Cardiac septum (tissue), 1 donor: ENCODE data around the gene ST3GAL5. TPM values are rescaled to one million over a fixed set of nuclear protein-coding genes. Genes with fewer than 3 reads are reported as not detected.

ENCODE experiments used
- DNase-seq: peaks from one replicate; pipeline ENCODE4 v3.0.0-alpha.2; 2020; ENCODE audit warnings: low spot score
- intact Hi-C: fragments of 100-400 bp; cut with DNase I; formaldehyde crosslinking; loops from one replicate; pipeline ENCODE4 v1.14.0; 2022
- total RNA-seq: library from RNA; stranded (reverse); fragmentation: NEBNext Ultra II Directional; extraction: Animal tissue kit (Norgen Biotek cat#: 25700); gene quantifications from one replicate; pipeline ENCODE4 v1.2.1, GENCODE V29; 2021
- donor health status: DM: no; HTN: no; CAD: no.

The ST3GAL5 gene
- total RNA-seq, 1 donor from 2014 or later: 3.8 TPM

GRCh38 chr2:85799215-85799956, 89.4 kb downstream of the ST3GAL5 start:
- intact Hi-C loops: loop anchor here (2.0 kb wide), 2 partner anchors 49 to 69 kb away; no protein-coding TSS in a partner anchor
- DNase-seq: peak; percentile 76

GRCh38 chr2:85797921-85798320, 90.9 kb downstream of the ST3GAL5 start:
- peak; percentile 46 for DNase-seq
- intact Hi-C loops: loop anchor here (2.0 kb wide), 2 partner anchors 47 to 67 kb away; no protein-coding TSS in a partner anchor

GRCh38 chr2:85797263-85797660, 91.5 kb downstream of the ST3GAL5 start:
- intact Hi-C loops: no loop called here
- peak; percentile 29 for DNase-seq

- DNase-seq: peak; percentile 78
Measured at GRCh38 chr2:85796341-85797262, 92.2 kb downstream of the ST3GAL5 start.

GRCh38 chr2:85796046-85796340, 92.8 kb downstream of the ST3GAL5 start:
- intact Hi-C loops: no loop called here

More at GRCh38 chr2:85796341-85797262, 92.2 kb downstream of the ST3GAL5 start:
- intact Hi-C loops: no loop called here

GRCh38 chr2:85795331-85796045, 93.3 kb downstream of the ST3GAL5 start:
- DNase-seq: peak; percentile 62
- intact Hi-C loops: no loop called here

More at GRCh38 chr2:85796046-85796340, 92.8 kb downstream of the ST3GAL5 start:
- no peak for DNase-seq

GRCh38 chr2:85794491-85795121, 94.2 kb downstream of the ST3GAL5 start:
- intact Hi-C loops: no loop called here
- DNase-seq: peak; percentile 74

GRCh38 chr2:85794038-85794441, 94.8 kb downstream of the ST3GAL5 start:
- intact Hi-C loops: no loop called here
- no peak for DNase-seq

GRCh38 chr2:85793584-85793983, 95.2 kb downstream of the ST3GAL5 start:
- no peak for DNase-seq
- intact Hi-C loops: no loop called here

GRCh38 chr2:85792783-85793441, 95.9 kb downstream of the ST3GAL5 start:
- intact Hi-C loops: no loop called here

GRCh38 chr2:85791704-85792565, 96.9 kb downstream of the ST3GAL5 start:
- intact Hi-C loops: no loop called here
- peak; percentile 75 for DNase-seq

More at GRCh38 chr2:85792783-85793441, 95.9 kb downstream of the ST3GAL5 start:
- peak; percentile 69 for DNase-seq

- DNase-seq: no peak
- intact Hi-C loops: no loop called here
Measured at GRCh38 chr2:85790499-85791188, 98.1 kb downstream of the ST3GAL5 start.

- DNase-seq: no peak
- intact Hi-C loops: no loop called here
Measured at GRCh38 chr2:85790032-85790431, 98.8 kb downstream of the ST3GAL5 start.

GRCh38 chr2:85789271-85789670, 99.5 kb downstream of the ST3GAL5 start:
- intact Hi-C loops: no loop called here
- DNase-seq: no peak

- no peak for DNase-seq
- intact Hi-C loops: no loop called here
Measured at GRCh38 chr2:85788603-85789002, 100.2 kb downstream of the ST3GAL5 start.

- DNase-seq: no peak
- intact Hi-C loops: no loop called here
Measured at GRCh38 chr2:85787981-85788340, 100.8 kb downstream of the ST3GAL5 start.

- no peak for DNase-seq
- intact Hi-C loops: no loop called here
Measured at GRCh38 chr2:85787282-85787980, 101.4 kb downstream of the ST3GAL5 start.
